Loucy (cell line): Measurements from ENCODE around the gene SAPCD1.

Experiments used
- H2AFZ ChIP-seq: fragments of 200-600 bp; sonication (generic); 2 replicates; pipeline ENCODE4 v1.6.0; 2016; ENCODE audit warnings: antibody characterized with exemption, mild to moderate bottlenecking, low read length, moderate library complexity
- H3F3A ChIP-seq: fragments of 200-600 bp; 2 replicates; pipeline ENCODE4 v1.6.0; 2016; ENCODE audit warnings: antibody characterized with exemption, low read depth, mild to moderate bottlenecking
- H3K27me3 ChIP-seq: fragments of 200-600 bp; sonication (generic); 2 replicates; pipeline ENCODE4 v1.6.1; 2014; ENCODE audit warnings: low read length, mild to moderate bottlenecking; ENCODE audit not compliant: insufficient read depth, poor library complexity, severe bottlenecking
- H3K36me3 ChIP-seq: fragments of 200-600 bp; sonication (generic); 2 replicates; pipeline ENCODE4 v1.6.1; 2016; ENCODE audit warnings: low read length; ENCODE audit not compliant: insufficient read depth
- H3K4me1 ChIP-seq: fragments of 200-600 bp; sonication (generic); 2 replicates; pipeline ENCODE4 v1.5.1; 2014; ENCODE audit warnings: low read length, mild to moderate bottlenecking; ENCODE audit not compliant: insufficient read depth, poor library complexity, severe bottlenecking
- H3K4me2 ChIP-seq: fragments of 200-600 bp; sonication (generic); 2 replicates; pipeline ENCODE4 v1.6.0; 2014; ENCODE audit warnings: antibody characterized with exemption, low read length, low read depth, mild to moderate bottlenecking; ENCODE audit not compliant: poor library complexity, severe bottlenecking
- H3K4me3 ChIP-seq: fragments of 200-600 bp; sonication (generic); 2 replicates; pipeline ENCODE4 v1.5.1; 2014; ENCODE audit warnings: low read length, mild to moderate bottlenecking, mixed read lengths; ENCODE audit not compliant: poor library complexity, severe bottlenecking
- H3K79me2 ChIP-seq: fragments of 200-600 bp; sonication (generic); 2 replicates; pipeline ENCODE4 v1.6.1; 2014; ENCODE audit warnings: low read length; ENCODE audit not compliant: insufficient read depth
- H3K9ac ChIP-seq: fragments of 200-600 bp; sonication (generic); 2 replicates; pipeline ENCODE4 v1.6.0; 2014; ENCODE audit warnings: mild to moderate bottlenecking, low read depth, low read length, moderate library complexity; ENCODE audit not compliant: poor library complexity, severe bottlenecking
- H3K9me2 ChIP-seq: fragments of 200-600 bp; sonication (generic); replicated peaks from 2 replicates; pipeline ENCODE4 v1.6.1; 2016; ENCODE audit warnings: low read depth, low read length, mixed read lengths
- H3K9me3 ChIP-seq: fragments of 200-600 bp; sonication (generic); 2 replicates; pipeline ENCODE4 v1.6.1; 2014; ENCODE audit warnings: mild to moderate bottlenecking, antibody characterized with exemption, low read length, low read depth; ENCODE audit not compliant: insufficient read depth
- H4K20me1 ChIP-seq: fragments of 200-600 bp; sonication (generic); 2 replicates; pipeline ENCODE4 v1.6.0; 2014; ENCODE audit warnings: antibody characterized with exemption, low read length, mild to moderate bottlenecking; ENCODE audit not compliant: insufficient read depth, poor library complexity, severe bottlenecking
- CTCF ChIP-seq: fragments of 200-600 bp; sonication (generic); conservative IDR thresholded peaks from 2 replicates; pipeline ENCODE4 v1.5.1; 2014; ENCODE audit warnings: mild to moderate bottlenecking, antibody characterized with exemption, low read length
- EZH2phosphoT487 ChIP-seq: fragments of 200-600 bp; IDR thresholded peaks from 2 replicates; pipeline ENCODE4 v1.6.1; 2018; ENCODE audit warnings: antibody characterized with exemption, mild to moderate bottlenecking, moderate library complexity, borderline replicate concordance

Gene SAPCD1

DNA sequence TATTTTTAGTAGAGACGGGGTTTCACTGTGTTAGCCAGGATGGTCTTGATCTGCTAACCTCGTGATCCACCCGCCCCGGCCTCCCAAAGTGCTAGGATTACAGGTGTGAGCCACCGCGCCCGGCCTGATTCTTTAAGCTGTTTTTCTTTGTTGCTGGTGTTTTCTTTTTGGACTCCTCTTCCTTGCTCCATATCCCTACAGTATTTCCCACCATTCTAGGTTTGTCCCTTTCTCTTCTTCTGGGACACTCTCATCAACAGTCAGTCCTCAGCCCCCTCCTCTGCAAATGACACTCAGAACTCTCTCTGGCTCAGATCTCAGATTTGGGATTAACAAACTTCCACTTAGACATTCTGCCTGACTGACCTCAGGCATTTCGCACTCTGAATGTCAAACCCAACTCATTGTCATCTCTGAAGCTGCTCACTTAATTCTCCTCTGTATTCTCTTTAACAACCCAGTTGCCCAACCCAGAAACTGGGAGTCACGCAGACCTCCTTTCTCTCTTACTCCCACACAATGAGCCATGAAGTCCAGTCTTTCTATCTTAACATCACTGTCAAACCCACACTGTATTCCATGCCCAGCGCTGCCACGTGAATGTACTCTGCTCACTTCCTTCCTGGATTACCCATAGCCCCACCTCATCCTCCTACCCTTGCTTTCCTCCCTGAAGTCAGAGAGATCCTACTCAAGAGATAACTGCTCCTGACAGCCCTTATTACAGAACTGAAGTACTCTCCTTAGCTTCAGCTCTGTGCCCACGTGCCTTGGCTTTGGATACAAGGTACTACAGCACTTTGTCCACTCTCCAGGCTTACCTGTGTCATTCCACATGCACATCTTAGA is 36.7 kb upstream of the SAPCD1 start:
- Histone ChIP-seq H3K9me2 (no peaks in the 10 kb centered on the region), H3K4me2 (peak overlapping the region; percentile 58), H3K4me3 (peak overlapping the region; percentile 14), H4K20me1 (peaks cover 16% of the 10 kb centered on the region), H3K36me3 (peaks cover 11% of the 10 kb centered on the region; the same call in 1 of the 2 replicates), H3F3A (peaks cover 7% of the 10 kb centered on the region; the same call in 1 of the 2 replicates), H3K27me3 (no peaks in the 10 kb centered on the region), H3K79me2 (peaks cover 37% of the 10 kb centered on the region), H2AFZ (no peak overlapping the region), H3K9me3 (no peaks in the 10 kb centered on the region), H3K9ac (peak overlapping the region; percentile 63), H3K4me1 (peaks cover 33% of the 10 kb centered on the region)
- TF ChIP-seq EZH2phosphoT487 (no peak), CTCF (no peak)

DNA sequence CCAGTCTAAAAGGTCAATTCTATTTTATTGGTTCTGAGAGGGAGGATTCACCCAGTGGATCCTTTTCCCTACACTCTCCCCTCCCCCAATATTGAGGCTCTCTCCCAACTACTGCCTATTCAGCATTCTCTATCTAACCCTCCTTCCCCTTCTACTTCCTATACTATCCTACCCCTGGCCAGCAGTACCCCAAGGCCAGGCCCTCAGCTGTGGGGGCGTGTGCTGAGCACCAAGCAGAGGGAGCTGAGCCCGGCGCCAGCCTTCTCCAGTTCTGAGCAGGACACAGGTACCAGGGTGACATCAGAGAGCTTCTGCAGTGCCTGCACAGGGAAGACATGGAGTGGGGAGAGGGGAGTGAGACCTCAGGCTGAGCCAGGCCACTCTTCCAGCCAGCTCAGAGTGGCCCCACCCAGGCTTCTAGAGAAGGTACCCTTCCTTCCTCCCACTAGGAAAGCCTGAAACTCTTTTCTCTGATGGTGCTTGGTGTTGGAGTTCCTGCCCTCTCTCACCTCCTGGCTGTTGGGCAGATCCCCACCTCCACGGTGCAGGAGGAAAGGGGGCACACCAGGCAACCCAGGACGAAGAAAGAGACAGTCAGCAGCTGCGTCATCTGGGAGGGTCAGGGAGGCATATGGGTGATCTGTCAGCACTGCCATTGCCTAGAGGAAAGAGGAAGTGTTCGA is 35.3 kb upstream of the SAPCD1 start:
- Histone ChIP-seq H3K4me1 (peaks cover 47% of the 10 kb centered on the region), H3K27me3 (no peaks in the 10 kb centered on the region), H3K79me2 (peaks cover 48% of the 10 kb centered on the region), H3F3A (peaks cover 14% of the 10 kb centered on the region; the same call in 1 of the 2 replicates), H3K9me3 (no peaks in the 10 kb centered on the region), H3K9ac (peak overlapping the region; percentile 24), H3K4me2 (no peak overlapping the region), H3K4me3 (no peak overlapping the region), H4K20me1 (peaks cover 25% of the 10 kb centered on the region), H3K36me3 (peaks cover 23% of the 10 kb centered on the region), H2AFZ (no peak overlapping the region), H3K9me2 (no peaks in the 10 kb centered on the region)
- TF ChIP-seq CTCF: no peak
- no peak for TF ChIP-seq EZH2phosphoT487

DNA sequence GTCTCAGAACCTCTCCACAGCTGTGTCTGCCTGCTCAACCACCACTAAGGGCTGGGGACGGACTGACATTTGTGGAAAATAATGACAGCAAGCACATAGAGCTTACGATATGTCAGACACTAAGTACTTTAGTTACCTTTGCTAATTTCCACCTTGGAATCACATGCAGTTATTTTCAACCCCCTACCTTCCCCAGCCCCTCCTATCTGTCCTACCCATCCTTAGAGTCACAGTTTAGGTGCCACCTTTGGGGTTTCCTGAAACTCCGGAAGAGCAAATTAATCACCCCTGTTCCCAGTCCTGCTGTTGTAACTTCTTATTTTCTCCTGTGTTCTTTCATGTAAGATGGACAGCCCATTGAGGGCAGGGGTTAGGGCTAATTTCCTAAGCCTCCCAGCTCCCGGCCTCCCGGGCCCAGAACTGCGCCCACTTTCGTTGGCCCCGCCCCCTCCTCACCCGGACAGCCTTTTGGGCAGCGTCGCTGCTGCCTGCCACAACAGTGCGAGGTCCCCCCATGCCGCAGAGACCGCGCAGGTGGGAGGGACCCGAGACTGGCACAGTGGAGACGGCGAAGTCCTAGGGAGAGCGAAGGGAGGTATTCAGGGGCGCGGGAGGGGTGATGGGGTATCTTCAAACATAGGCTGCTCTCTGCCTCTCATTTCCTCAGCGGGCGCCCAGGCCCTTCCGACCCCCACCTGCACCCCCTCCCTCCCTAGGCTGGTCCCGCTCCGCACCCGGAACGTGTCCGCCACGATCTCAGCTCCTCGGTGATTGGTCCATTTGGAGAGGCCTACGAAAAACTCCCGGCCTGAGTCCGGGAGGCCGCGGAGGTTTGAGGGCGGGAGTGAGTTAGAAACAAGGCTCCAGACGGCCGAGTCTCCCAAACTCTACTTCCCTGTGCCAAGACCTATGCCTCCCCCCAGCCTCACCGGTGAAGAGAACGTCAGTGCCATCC is 34.5 kb upstream of the SAPCD1 start:
- peak overlapping the region; percentile 89 for H3K9ac ChIP-seq
- peak overlapping the region; percentile 94 for H3K4me3 ChIP-seq
- H2AFZ ChIP-seq: no peak overlapping the region
- H3K4me2 ChIP-seq: peak overlapping the region; percentile 85
- H3K27me3 ChIP-seq: no peaks in the 10 kb centered on the region
- peaks cover 27% of the 10 kb centered on the region for H4K20me1 ChIP-seq
- peaks cover 15% of the 10 kb centered on the region; the same call in 1 of the 2 replicates for H3F3A ChIP-seq
- no peaks in the 10 kb centered on the region for H3K9me2 ChIP-seq
- H3K79me2 ChIP-seq: peaks cover 56% of the 10 kb centered on the region
- TF ChIP-seq EZH2phosphoT487 (no peak), CTCF (no peak)
- peaks cover 29% of the 10 kb centered on the region for H3K36me3 ChIP-seq
- H3K4me1 ChIP-seq: peaks cover 52% of the 10 kb centered on the region
- H3K9me3 ChIP-seq: no peaks in the 10 kb centered on the region
